Sigmoid colon (tissue), 3 donors: ENCODE data around the gene PLXNA4.

Experiments used
- CTCF ChIP-seq, 4 experiments: fragments of 450-650 bp in 3 of 4; fragments of 200-600 bp in 1 of 4; IDR thresholded peaks; one replicate each; pipeline ENCODE4 v1.5.1; 2016 to 2019; ENCODE audit warnings: antibody characterized with exemption in 4 of 4, mild to moderate bottlenecking in 3 of 4, moderate library complexity in 2 of 4
- POLR2A ChIP-seq, 2 donors: fragments of 450-650 bp; IDR thresholded peaks; one replicate each; pipeline ENCODE4 v1.6.1; 2016; ENCODE audit warnings: antibody characterized with exemption in 2 of 2, mild to moderate bottlenecking in 2 of 2, moderate library complexity in 2 of 2

GRCh38 chr7:132381742-132382472 is 194.4 kb downstream of the PLXNA4 start:
- no peak for TF ChIP-seq POLR2A (IDR thresholded peaks at IDR 0.05)
- TF ChIP-seq CTCF (IDR thresholded peaks at IDR 0.05), result no peak
